CD4-positive, alpha-beta T cell treated with Interleukin-17A for 1 hour (primary cell): ENCODE measurements around the gene KCNIP2.
"Not testable (repeated sequence)": the region's sequence is repeated elsewhere in the genome, so short reads cannot be mapped to it uniquely, and the experiment has no call there.

ENCODE experiments used
- DNase-seq: peaks from one replicate; pipeline ENCODE4 v3.0.0-alpha.2; 2020

The KCNIP2 gene

GRCh38 chr10:101826852-101827434 lies 16.7 kb downstream of the KCNIP2 start:
- no peak for DNase-seq

GRCh38 chr10:101824736-101825135 lies 18.9 kb downstream of the KCNIP2 start:
- no peak for DNase-seq

GRCh38 chr10:101818872-101819633 lies 24.5 kb downstream of the KCNIP2 start:
- no peak for DNase-seq

- peak; percentile 100 for DNase-seq
Observed at GRCh38 chr10:101818119-101818871, 25.3 kb downstream of the KCNIP2 start, which contains the start of gene OGA. OGA (minus strand) TSS chr10:101818444; CDS start chr10:101818022, 422 bp downstream.

DNA sequence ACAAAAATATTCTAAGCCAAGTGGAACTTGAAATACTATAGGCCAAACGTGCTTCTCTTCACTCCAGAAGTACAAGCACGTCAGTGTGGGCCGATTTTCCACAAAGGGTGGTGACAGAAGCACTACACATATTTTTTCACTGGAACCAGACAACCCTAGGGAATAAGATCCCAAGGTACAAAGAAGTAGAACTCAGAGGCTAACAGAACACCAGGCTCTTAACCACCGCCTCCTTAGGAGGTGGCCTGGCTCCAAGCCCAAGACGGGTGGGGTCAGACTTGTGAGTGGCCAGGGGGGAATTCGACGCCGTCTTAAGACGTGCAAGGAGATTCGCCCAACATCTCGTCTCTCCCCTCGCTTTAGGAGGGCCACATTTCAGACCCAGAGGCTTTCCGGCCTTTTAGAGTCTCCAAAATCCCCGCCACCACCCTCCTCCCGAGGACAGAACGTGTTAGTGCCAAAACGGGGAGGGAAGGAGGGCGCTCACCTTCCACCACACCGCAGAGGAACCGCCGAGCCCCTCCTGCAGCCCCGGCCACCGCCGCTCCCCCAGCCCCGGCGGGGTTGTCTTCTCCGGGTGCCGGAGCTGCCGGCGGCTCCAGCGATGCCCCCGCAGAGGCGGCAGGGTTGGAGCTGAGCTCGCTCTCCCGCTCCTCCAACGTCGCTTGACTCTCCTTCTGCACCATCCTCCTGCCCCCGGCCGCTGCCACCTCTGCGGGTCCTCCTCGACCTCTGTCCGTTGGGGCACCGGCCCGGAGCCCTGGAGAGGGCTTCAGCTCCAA lies 26.1 kb downstream of the KCNIP2 start:
- DNase-seq = peak; percentile 47

GRCh38 chr10:101816913-101817336 lies 26.7 kb downstream of the KCNIP2 start:
- DNase-seq = no peak

GRCh38 chr10:101816376-101816775 lies 27.2 kb downstream of the KCNIP2 start:
- no peak for DNase-seq

GRCh38 chr10:101814466-101815071 lies 29.0 kb downstream of the KCNIP2 start:
- DNase-seq = peak; percentile 20

DNA sequence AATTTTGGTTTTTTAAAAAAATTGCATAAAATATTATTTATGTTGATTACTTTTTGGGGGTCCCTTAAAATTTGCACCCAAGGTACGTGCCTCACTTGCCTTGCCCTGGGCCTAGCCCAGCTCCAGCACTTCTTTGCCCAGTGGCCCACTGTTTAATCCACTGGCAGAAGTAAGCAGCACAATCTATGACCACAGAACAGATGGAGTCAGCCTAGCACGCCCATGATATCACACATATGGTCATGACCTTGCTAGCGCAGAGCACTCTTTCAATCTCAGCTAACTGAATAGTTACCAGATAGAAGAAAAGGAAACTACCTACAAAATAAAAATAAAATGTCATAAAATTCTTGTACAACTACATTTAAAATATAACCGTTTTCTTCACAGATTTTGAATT lies 31.0 kb downstream of the KCNIP2 start:
- DNase-seq = no peak

GRCh38 chr10:101807158-101807557 lies 36.4 kb downstream of the KCNIP2 start:
- no peak for DNase-seq

- DNase-seq = no peak
Observed at GRCh38 chr10:101803511-101803910, 40.1 kb downstream of the KCNIP2 start.

GRCh38 chr10:101797403-101798059 lies 46.1 kb downstream of the KCNIP2 start:
- no peak for DNase-seq

DNA sequence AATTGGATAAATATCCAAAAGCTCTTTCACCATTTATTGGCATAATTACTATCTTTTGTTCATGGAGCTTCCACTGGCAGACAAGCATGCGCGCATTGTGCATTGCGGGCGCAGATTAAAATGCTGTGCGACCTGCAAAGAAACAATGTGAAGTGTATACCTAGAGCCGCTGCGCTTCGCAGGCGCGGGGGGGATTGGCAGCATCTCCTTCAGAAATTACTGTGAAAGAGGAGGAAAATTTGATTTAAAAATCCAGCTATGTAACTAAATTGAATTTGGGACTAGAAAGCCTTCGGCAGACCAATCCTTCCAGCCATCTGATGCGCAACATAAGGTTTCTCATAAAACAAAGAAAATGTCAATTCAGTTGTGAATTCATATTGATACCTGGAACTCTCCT lies 50.1 kb downstream of the KCNIP2 start:
- no peak for DNase-seq

DNA sequence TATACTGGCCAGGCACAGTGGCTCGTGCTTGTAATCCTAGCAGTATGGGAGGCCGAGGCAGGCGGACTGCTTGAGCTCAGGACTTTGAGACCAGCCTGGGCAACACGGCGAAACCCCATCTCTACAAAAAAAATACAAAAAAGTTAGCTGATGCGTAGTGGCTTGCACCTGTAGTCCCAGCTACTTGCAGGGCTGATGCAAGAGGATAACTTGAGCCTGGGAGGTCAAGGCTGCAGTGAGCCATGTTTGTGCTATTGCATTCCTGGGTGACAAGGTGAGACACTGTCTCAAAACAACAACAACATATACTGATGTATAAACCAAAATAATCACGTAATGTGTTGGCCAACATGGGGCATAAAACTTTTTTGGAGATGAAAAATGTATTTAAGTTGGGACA lies 53.9 kb downstream of the KCNIP2 start:
- DNase-seq = no peak

- not testable (repeated sequence) for DNase-seq
Observed at GRCh38 chr10:101789231-101789630, 54.4 kb downstream of the KCNIP2 start.

DNA sequence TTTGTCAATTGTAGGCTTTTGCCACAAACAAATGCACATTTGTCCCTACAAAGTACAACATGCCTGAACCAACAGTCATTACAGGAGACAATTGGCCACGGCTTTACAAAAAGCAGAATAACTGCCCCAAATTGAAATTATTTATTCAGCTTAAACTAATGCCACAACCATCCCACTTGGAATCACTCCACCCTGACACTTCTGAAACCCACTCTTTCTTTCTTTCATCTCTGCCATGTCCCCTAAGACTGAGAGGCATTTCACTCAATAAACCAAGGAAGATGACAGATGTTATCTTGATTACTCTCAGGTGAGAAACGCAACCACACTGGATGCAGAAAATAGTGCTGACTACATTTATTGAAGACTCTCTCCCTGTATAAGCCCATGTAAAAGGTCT lies 57.8 kb downstream of the KCNIP2 start:
- DNase-seq = no peak

GRCh38 chr10:101784558-101784957 lies 59.0 kb downstream of the KCNIP2 start:
- DNase-seq = no peak

GRCh38 chr10:101783736-101784118 lies 59.9 kb downstream of the KCNIP2 start:
- no peak for DNase-seq

DNA sequence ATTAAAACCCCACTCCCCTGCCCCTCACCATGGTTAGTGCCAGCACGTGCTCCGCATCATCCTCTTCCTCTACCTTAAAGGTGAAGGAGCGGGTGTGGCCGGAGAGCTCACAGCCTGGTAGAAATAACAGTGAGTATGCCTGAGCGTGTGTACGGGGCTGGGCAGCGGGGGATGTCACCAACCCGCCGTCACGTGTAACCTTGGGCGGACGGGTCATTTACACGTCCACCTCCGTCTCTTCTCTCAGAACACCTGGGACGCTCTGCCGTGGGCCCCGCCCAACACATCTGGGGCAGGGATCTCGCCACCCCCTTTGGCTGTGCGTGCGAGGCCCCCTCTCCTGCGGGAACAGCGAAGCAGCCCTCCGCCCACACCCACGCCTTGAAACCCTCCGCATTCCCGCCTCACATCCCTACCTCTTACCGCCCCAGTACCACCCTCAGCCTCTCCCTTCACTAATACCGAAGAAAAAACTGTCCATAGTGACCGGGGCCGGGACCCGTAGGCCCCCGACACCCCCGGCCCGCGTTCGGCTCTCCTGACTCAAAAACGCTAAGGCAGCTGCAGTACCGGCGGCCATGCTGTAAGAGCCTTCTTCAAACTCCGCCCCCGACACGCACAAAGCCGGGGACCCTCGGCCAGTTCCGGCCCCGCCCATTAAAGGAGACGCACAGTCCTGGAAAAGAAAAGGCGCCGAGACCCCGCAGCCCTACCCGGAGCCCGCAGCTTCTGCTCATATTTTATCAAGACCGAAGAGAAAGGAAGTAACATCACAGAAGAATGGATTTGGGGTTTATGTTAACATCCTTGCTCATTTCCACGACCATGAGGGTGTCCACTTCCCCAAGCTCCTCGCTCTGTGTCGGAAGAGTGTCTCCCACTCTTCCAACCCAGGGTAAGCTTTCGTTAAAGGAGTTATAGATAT lies 60.5 kb downstream of the KCNIP2 start, which contains the start of gene NPM3:
Gene NPM3, minus strand, starts transcription at position 636 of the 925 bp plus-strand sequence. Its CDS starts 56 bp downstream, at position 580.
- DNase-seq = peak; percentile 80

- no peak for DNase-seq
Observed at GRCh38 chr10:101781984-101782810, 61.4 kb downstream of the KCNIP2 start.
